ENCODE measurements around the gene SNX9. TPM values are rescaled to one million over a fixed set of nuclear protein-coding genes. Genes with fewer than 3 reads are reported as not detected.

The SNX9 gene
- total and polyA plus RNA-seq, 2 donors (not counting 1 experiment from before 2014, with no cell fraction given) = 56.8 to 117 TPM

DNA sequence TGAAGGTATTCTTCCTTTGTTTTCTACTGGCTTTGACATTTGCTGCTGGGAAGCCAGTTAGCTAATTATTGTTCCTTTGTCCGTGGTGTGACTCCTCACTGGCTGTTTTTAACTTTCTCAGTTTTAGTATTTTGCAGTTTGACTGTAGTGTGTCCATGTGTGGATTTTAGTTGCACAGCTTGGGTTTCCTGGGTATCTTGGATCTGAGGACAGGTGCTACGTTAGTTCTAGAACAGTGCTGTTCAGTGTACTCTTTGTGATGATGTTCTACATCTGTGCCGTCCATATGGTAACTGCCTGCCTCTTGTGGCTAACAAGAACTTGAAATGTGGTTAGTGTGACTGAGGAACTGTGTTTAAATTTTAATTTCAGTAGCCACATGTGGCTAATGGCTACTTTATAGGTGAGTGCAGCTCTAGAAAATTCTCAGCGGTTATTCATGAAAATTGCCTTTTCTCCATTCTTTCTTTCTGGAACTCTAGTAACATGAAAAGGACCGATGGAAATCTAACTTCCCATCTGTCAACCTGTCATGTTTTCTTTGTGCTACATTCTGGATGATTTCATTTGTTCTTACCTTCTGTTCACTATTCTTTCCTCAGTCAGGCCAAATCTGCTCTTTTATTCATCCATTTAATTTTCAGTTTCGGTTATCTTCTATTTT, 7.4 kb downstream of the SNX9 start:
- Histone ChIP-seq H3K27ac (ENCODE audit: insufficient read depth, low read length) (no peak overlapping the region), H3K4me2 (ENCODE audit: extremely low read depth, insufficient read depth, low read length) (no peak overlapping the region), H3K4me1 (ENCODE audit: control insufficient read depth, extremely low read depth, insufficient read depth, low read length) (peaks cover 21% of the 10 kb centered on the region), H3K9ac (ENCODE audit: insufficient read depth, low read length) (no peak overlapping the region), H3K27me3 (ENCODE audit: control insufficient read depth, insufficient read depth, low read length) (no peaks in the 10 kb centered on the region), H3K4me3 (replicated peaks in 1 of 4; ENCODE audit: control extremely low read depth in 1 of 4, insufficient read depth in 1 of 4, low read depth in 3 of 4, low read length in 4 of 4) (no peak overlapping the region), H4K20me1 (ENCODE audit: control insufficient read depth, extremely low read depth, insufficient read depth, low read length) (peaks cover 2% of the 10 kb centered on the region), H3K36me3 (ENCODE audit: control insufficient read depth, insufficient read depth, low read length) (peaks cover 2% of the 10 kb centered on the region), H3K9me3 (ENCODE audit: control insufficient read depth, insufficient read depth, low read depth, low read length) (no peaks in the 10 kb centered on the region), H2AFZ (ENCODE audit: low read length) (no peak overlapping the region), H3K79me2 (ENCODE audit: control insufficient read depth, insufficient read depth, low read length) (peaks cover 84% of the 10 kb centered on the region)
- TF ChIP-seq EZH2 (IDR thresholded peaks at IDR 0.05; ENCODE audit: low read length, missing control alignments) = no peak
- TF ChIP-seq, protein P1, sequence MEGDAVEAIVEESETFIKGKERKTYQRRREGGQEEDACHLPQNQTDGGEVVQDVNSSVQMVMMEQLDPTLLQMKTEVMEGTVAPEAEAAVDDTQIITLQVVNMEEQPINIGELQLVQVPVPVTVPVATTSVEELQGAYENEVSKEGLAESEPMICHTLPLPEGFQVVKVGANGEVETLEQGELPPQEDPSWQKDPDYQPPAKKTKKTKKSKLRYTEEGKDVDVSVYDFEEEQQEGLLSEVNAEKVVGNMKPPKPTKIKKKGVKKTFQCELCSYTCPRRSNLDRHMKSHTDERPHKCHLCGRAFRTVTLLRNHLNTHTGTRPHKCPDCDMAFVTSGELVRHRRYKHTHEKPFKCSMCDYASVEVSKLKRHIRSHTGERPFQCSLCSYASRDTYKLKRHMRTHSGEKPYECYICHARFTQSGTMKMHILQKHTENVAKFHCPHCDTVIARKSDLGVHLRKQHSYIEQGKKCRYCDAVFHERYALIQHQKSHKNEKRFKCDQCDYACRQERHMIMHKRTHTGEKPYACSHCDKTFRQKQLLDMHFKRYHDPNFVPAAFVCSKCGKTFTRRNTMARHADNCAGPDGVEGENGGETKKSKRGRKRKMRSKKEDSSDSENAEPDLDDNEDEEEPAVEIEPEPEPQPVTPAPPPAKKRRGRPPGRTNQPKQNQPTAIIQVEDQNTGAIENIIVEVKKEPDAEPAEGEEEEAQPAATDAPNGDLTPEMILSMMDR (conservative IDR thresholded peaks at IDR 0.05 in 1 of 2, IDR thresholded peaks at IDR 0.05 in 1 of 2; ENCODE audit: low read depth in 1 of 2, low read length in 2 of 2) = no peak
- peak in 1 of 2 donors; percentile 58 for DNase-seq (ENCODE audit: low read depth in 2 of 2)

DNA sequence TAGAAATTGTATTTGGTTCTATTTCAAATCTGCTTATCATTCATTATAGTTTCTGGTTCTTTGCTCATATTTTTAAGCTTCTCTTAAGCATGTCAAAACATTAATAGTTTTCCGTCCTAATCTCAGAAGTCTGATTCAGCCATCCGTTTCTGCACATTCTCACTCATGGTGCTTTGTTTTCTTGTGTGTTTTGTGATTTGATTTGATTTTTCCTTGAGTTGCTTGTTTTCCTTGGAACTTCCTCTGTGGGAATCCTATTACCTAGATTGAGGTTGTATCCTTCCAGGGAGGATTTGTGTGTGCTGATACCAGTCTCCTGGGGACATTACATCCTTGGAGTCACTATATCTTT, 7.9 kb downstream of the SNX9 start:
- peak overlapping the region; percentile 23 for H3K27ac ChIP-seq (ENCODE audit: insufficient read depth, low read length)
- H3K79me2 ChIP-seq (ENCODE audit: control insufficient read depth, insufficient read depth, low read length) = peaks cover 84% of the 10 kb centered on the region

DNA sequence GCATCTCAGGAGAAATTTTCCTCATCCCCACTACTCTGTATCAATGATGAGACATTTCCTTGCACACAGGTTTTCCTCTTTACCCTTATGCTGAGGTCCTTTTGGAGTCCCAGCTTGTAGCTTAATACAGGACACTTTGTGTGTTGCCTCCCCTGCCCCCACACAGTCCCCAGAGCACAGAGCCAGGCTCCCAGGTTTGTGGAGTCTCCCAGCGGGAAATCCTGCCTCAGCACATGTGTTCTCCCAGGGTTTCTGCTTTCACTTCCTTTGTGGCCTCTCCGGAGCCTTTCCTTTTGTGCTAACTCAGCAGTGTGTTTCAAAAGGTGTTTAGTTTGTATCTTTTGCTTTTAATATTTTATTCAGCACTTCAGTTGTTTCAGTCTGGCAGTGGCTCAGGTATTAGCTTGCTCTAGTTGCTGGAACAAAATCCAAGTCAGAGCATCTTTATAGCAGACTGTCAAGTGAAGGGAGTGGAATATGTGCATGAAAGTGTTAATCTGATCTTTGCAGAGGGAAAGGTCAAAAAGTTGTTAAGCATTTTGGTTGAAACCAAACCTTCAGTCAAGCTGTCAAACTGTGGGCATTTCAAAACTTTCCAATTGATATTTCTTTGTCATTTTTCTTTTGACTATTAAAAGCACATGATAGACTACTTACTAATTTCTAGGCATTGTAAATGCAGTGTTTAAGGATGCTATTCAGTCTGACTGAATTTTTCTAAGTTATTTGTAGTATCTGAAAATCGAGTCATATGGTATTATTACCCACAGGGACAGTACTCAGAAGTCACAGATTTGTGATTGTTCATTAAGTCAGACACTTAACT, 8.6 kb downstream of the SNX9 start:
- DNase-seq (ENCODE audit: low read depth in 2 of 2) = no peak
- Histone ChIP-seq H3K36me3 (ENCODE audit: control insufficient read depth, insufficient read depth, low read length) (peaks cover 2% of the 10 kb centered on the region), H3K4me2 (ENCODE audit: extremely low read depth, insufficient read depth, low read length) (peak overlapping the region; percentile 36), H3K27ac (ENCODE audit: insufficient read depth, low read length) (peak overlapping the region; percentile 23), H3K4me1 (ENCODE audit: control insufficient read depth, extremely low read depth, insufficient read depth, low read length) (peaks cover 19% of the 10 kb centered on the region), H3K9ac (ENCODE audit: insufficient read depth, low read length) (no peak overlapping the region), H3K4me3 (replicated peaks in 1 of 4; ENCODE audit: control extremely low read depth in 1 of 4, insufficient read depth in 1 of 4, low read depth in 3 of 4, low read length in 4 of 4) (peak overlapping the region in 1 of 4 experiments; percentile 5), H3K79me2 (ENCODE audit: control insufficient read depth, insufficient read depth, low read length) (peaks cover 83% of the 10 kb centered on the region), H3K9me3 (ENCODE audit: control insufficient read depth, insufficient read depth, low read depth, low read length) (no peaks in the 10 kb centered on the region), H4K20me1 (ENCODE audit: control insufficient read depth, extremely low read depth, insufficient read depth, low read length) (peaks cover 2% of the 10 kb centered on the region), H2AFZ (ENCODE audit: low read length) (no peak overlapping the region), H3K27me3 (ENCODE audit: control insufficient read depth, insufficient read depth, low read length) (no peaks in the 10 kb centered on the region)
- TF ChIP-seq, protein P1 (conservative IDR thresholded peaks at IDR 0.05 in 1 of 2, IDR thresholded peaks at IDR 0.05 in 1 of 2; ENCODE audit: low read depth in 1 of 2, low read length in 2 of 2) = no peak
- TF ChIP-seq EZH2 (IDR thresholded peaks at IDR 0.05; ENCODE audit: low read length, missing control alignments) = no peak

More for the DNA sequence above, 7.9 kb downstream of the SNX9 start:
- Histone ChIP-seq H3K9me3 (ENCODE audit: control insufficient read depth, insufficient read depth, low read depth, low read length) (no peaks in the 10 kb centered on the region), H3K4me3 (replicated peaks in 1 of 4; ENCODE audit: control extremely low read depth in 1 of 4, insufficient read depth in 1 of 4, low read depth in 3 of 4, low read length in 4 of 4) (no peak overlapping the region), H4K20me1 (ENCODE audit: control insufficient read depth, extremely low read depth, insufficient read depth, low read length) (peaks cover 2% of the 10 kb centered on the region), H2AFZ (ENCODE audit: low read length) (no peak overlapping the region), H3K9ac (ENCODE audit: insufficient read depth, low read length) (no peak overlapping the region), H3K36me3 (ENCODE audit: control insufficient read depth, insufficient read depth, low read length) (peaks cover 2% of the 10 kb centered on the region), H3K4me1 (ENCODE audit: control insufficient read depth, extremely low read depth, insufficient read depth, low read length) (peaks cover 19% of the 10 kb centered on the region), H3K4me2 (ENCODE audit: extremely low read depth, insufficient read depth, low read length) (no peak overlapping the region), H3K27me3 (ENCODE audit: control insufficient read depth, insufficient read depth, low read length) (no peaks in the 10 kb centered on the region)
- no peak for DNase-seq (ENCODE audit: low read depth in 2 of 2)
- TF ChIP-seq, protein P1 (conservative IDR thresholded peaks at IDR 0.05 in 1 of 2, IDR thresholded peaks at IDR 0.05 in 1 of 2; ENCODE audit: low read depth in 1 of 2, low read length in 2 of 2) = no peak
- TF ChIP-seq EZH2 (IDR thresholded peaks at IDR 0.05; ENCODE audit: low read length, missing control alignments) = no peak

All from fibroblast of lung (primary cell).